ENCODE measurements around the gene ASTN2. TPM values are rescaled to one million over a fixed set of nuclear protein-coding genes. Genes with fewer than 3 reads are reported as not detected.

ASTN2 gene
- total RNA-seq, 1 donor from 2014 or later = 2.3 TPM

DNA sequence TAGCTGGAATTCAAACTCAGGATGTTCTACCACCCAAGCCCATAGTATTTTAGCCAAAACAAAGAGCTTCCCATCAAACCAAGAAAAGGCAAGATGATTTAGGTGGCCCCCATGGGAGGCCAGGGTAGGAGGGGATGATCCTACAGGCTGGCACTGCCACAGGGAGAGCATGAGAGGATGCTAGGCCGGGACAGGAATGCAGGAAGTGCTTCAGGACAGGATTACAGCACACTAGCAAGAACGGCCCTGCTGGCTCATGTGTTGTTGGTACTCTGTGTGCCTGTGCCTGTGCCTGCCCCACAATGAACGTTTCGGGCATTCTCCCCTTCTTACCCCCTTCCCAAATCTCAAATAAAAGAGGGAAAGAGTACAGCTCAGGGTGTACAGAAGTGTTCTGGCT, 838.5 kb downstream of the ASTN2 start:
- TF ChIP-seq, protein P1, sequence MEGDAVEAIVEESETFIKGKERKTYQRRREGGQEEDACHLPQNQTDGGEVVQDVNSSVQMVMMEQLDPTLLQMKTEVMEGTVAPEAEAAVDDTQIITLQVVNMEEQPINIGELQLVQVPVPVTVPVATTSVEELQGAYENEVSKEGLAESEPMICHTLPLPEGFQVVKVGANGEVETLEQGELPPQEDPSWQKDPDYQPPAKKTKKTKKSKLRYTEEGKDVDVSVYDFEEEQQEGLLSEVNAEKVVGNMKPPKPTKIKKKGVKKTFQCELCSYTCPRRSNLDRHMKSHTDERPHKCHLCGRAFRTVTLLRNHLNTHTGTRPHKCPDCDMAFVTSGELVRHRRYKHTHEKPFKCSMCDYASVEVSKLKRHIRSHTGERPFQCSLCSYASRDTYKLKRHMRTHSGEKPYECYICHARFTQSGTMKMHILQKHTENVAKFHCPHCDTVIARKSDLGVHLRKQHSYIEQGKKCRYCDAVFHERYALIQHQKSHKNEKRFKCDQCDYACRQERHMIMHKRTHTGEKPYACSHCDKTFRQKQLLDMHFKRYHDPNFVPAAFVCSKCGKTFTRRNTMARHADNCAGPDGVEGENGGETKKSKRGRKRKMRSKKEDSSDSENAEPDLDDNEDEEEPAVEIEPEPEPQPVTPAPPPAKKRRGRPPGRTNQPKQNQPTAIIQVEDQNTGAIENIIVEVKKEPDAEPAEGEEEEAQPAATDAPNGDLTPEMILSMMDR (IDR thresholded peaks at IDR 0.05) = no peak
- Histone ChIP-seq H3K36me3 (no peaks in the 10 kb centered on the region), H3K9me3 (no peaks in the 10 kb centered on the region), H3K27me3 (no peaks in the 10 kb centered on the region), H3K4me3 (no peak overlapping the region), H3K4me1 (no peaks in the 10 kb centered on the region), H3K27ac (no peak overlapping the region)
- intact Hi-C loops (cut with DNase I) = no loop called here
- DNase-seq (ENCODE audit: low spot score in 2 of 2) = no peak

DNA sequence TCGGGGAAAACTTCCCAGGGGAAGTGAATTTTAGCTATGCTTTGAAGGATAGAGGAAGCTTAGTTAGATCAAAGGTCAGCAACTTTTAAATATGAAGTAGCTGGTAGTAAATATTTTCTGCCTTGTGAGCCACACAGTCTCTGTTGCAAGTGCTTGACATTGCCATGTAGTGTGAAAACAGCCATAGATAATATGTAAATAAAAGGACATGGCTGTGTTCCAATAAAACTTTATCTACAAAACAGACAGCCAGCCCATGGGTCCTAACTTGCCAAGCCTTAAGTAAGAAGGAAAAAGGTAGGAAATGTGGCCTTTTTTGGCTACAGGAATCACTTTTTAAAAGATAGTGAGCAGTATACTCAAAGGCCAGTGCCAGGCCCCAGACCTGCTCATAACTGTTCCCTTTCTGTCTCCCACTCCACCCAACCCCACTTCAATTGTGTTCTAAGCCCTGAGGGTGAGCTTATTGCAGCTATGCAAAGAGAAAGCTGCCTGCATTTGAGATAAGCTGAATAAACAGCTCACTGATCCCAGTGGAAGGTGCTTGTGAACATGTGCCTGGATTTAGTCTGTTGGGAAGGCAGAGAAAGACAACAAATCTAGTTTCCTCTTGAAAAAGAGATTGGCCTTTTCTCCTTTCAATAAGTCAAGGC, 840.7 kb downstream of the ASTN2 start:
- DNase-seq (ENCODE audit: low spot score in 2 of 2) = no peak
- TF ChIP-seq, protein P1 (IDR thresholded peaks at IDR 0.05) = no peak
- H3K4me3 ChIP-seq = no peak overlapping the region
- H3K4me1 ChIP-seq = no peaks in the 10 kb centered on the region
- H3K27ac ChIP-seq = no peak overlapping the region
- intact Hi-C loops (cut with DNase I) = loop anchor here (5.0 kb wide), 2 partner anchors 422 to 882 kb away; partner anchors contain the start of gene PAPPA
- no peaks in the 10 kb centered on the region for H3K36me3 ChIP-seq
- no peaks in the 10 kb centered on the region for H3K27me3 ChIP-seq
- H3K9me3 ChIP-seq = no peaks in the 10 kb centered on the region

DNA sequence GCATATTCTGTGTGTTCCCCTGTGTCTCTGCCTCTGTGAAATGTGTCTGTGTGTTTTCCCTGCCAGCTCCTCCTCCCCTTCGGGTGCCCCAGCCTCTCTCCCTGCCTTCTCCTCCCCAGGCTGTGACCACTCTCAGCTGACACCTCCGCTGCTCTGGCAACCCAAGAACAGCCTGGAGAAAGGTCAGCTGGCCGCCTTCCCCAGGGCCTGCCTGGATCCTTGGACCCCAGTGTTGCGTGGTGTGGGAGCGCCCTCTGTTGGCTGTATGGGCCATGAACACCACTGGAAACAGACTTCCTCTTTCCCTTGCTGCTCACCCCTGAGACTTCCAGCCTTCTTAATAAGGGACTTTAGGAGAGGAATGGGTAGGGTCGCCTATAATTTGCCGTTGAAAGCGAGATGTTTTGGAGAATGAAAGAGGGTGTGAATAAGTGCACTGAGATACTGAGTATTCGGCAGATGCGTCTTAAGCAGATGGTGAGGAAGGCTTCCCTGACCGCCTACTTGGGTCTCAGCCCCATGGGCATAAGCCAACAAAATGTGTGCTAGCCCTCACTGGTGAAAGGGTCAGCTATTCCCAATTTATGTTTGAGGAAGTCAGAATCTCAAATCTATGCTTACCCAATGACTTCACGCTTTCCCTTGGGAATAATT, 842.6 kb downstream of the ASTN2 start:
- TF ChIP-seq, protein P1 (IDR thresholded peaks at IDR 0.05) = peak; percentile 72 to 93 (median 73)
- intact Hi-C loops (cut with DNase I) = loop anchor here (1.0 to 5.0 kb wide), 3 partner anchors 420 to 981 kb away; partner anchors contain the start of gene PAPPA
- DNase-seq (ENCODE audit: low spot score in 2 of 2) = peak in 1 of 2 donors; percentile 87
- H3K9me3 ChIP-seq = no peaks in the 10 kb centered on the region
- H3K4me3 ChIP-seq = no peak overlapping the region
- no peaks in the 10 kb centered on the region for H3K36me3 ChIP-seq
- no peaks in the 10 kb centered on the region for H3K4me1 ChIP-seq
- no peak overlapping the region for H3K27ac ChIP-seq
- no peaks in the 10 kb centered on the region for H3K27me3 ChIP-seq

DNA sequence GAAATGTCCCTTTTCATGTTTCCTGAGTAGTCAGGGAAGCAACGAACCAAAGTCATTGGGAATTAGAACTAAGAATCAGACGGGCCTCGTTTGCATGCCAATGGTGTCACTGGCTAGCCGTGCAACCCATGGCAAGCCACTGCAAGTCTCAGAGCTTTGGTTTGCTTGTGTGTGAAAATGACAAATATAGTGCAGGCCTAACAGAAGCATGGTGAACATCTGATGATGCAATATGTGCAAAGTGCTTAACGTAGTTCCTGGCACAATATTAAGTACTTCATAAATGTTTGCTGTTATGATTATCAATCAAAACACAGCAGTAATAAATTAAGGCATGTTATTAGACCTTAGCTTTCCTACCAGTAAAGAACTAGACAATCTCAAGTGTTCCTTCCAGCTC, 845.7 kb downstream of the ASTN2 start:
- Histone ChIP-seq H3K4me3 (no peak overlapping the region), H3K27ac (no peak overlapping the region), H3K36me3 (no peaks in the 10 kb centered on the region), H3K4me1 (no peaks in the 10 kb centered on the region), H3K27me3 (no peaks in the 10 kb centered on the region), H3K9me3 (no peaks in the 10 kb centered on the region)
- intact Hi-C loops (cut with DNase I) = no loop called here
- no peak for DNase-seq (ENCODE audit: low spot score in 2 of 2)
- TF ChIP-seq, protein P1 (IDR thresholded peaks at IDR 0.05) = no peak

DNA sequence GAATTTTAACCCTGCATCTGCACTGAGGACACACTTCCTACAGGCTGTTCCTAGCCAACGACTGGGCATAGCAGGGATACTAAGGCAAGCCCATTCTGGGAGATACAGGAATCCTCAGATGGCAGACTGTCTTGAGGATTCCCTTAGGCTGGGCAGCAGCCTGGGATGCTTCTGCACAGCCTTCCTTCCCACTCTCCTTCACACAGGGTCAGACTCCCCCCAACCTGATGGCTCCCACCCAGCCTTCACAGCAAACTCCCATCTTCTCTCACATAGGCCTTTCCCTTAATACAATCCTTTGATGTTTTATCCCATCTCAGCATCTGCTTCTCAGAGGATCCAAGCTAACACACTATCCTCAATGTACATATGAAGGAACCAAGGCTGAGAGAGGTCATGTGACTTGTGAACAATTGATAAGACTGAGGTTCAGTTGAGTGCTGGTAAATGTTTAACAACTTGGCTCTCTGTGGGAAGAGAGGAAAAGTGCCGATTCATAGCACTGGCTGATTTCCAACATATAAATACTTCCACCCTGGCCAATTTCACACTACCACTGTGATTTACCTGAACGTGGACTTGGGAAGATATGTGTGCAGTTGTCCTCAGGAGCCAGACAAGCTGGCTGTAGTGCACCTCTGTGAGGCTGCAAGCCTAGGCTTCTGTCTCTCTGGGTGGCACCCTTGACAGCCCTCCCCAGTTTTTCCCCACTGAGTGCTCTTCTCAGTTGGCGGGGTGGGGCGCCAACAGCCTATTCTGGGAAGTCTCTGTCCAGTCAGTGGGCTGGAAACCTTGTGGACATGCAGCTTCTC, 848.0 kb downstream of the ASTN2 start:
- no peak overlapping the region for H3K4me3 ChIP-seq
- intact Hi-C loops (cut with DNase I) = no loop called here
- H3K9me3 ChIP-seq = no peaks in the 10 kb centered on the region
- no peaks in the 10 kb centered on the region for H3K36me3 ChIP-seq
- no peaks in the 10 kb centered on the region for H3K27me3 ChIP-seq
- DNase-seq (ENCODE audit: low spot score in 2 of 2) = no peak
- no peaks in the 10 kb centered on the region for H3K4me1 ChIP-seq
- H3K27ac ChIP-seq = no peak overlapping the region
- TF ChIP-seq, protein P1 (IDR thresholded peaks at IDR 0.05) = no peak

Data from ascending aorta (tissue), 2 donors.